Nucleus accumbens (tissue), 56 donors: ENCODE measurements around the gene GRAMD1B.
"Not testable (repeated sequence)": the region's sequence is repeated elsewhere in the genome, so short reads cannot be mapped to it uniquely, and the experiment has no call there.

Experiments
- DNase-seq, 56 donors: peaks; one replicate each; lab custom pipeline; 2025; lab: John Stamatoyannopoulos, UW

The GRAMD1B gene

GRCh38 chr11:123558536-123559315 is 128.7 kb downstream of the GRAMD1B start:
- DNase-seq = no peak

GRCh38 chr11:123559523-123559955 is 129.5 kb downstream of the GRAMD1B start:
- DNase-seq = peak in 8 of 56 donors; percentile 35 to 60 (median 49)

- peak in 53 of 56 donors; percentile 8 to 91 (median 70) for DNase-seq
Measured at GRCh38 chr11:123560006-123560405, 129.9 kb downstream of the GRAMD1B start.

GRCh38 chr11:123561431-123561800 is 131.3 kb downstream of the GRAMD1B start:
- peak in 23 of 56 donors; percentile 39 to 71 (median 60) for DNase-seq

- peak in 11 of 56 donors; percentile 16 to 60 (median 32) for DNase-seq
Measured at GRCh38 chr11:123562158-123562557, 132.1 kb downstream of the GRAMD1B start.

- DNase-seq = no peak
Measured at GRCh38 chr11:123562829-123563228, 132.8 kb downstream of the GRAMD1B start.

GRCh38 chr11:123564221-123564620 is 134.2 kb downstream of the GRAMD1B start:
- DNase-seq = no peak

GRCh38 chr11:123566852-123567251 is 136.8 kb downstream of the GRAMD1B start:
- no peak for DNase-seq

GRCh38 chr11:123567466-123567865 is 137.4 kb downstream of the GRAMD1B start:
- DNase-seq = peak in 17 of 56 donors; percentile 7 to 59 (median 27)

- DNase-seq = no peak
Measured at GRCh38 chr11:123568367-123568870, 138.3 kb downstream of the GRAMD1B start.

- no peak for DNase-seq
Measured at GRCh38 chr11:123569393-123569792, 139.3 kb downstream of the GRAMD1B start.

- DNase-seq = no peak
Measured at GRCh38 chr11:123570939-123571580, 141.0 kb downstream of the GRAMD1B start.

GRCh38 chr11:123572791-123573190 is 142.7 kb downstream of the GRAMD1B start:
- DNase-seq = not testable (repeated sequence)

- no peak for DNase-seq
Measured at GRCh38 chr11:123573286-123573685, 143.2 kb downstream of the GRAMD1B start.

- DNase-seq = no peak
Measured at GRCh38 chr11:123575441-123575840, 145.4 kb downstream of the GRAMD1B start.

- DNase-seq = no peak
Measured at GRCh38 chr11:123576082-123576481, 146.0 kb downstream of the GRAMD1B start.

- no peak for DNase-seq
Measured at GRCh38 chr11:123576501-123576900, 146.4 kb downstream of the GRAMD1B start.

- peak in 47 of 56 donors; percentile 8 to 82 (median 45) for DNase-seq
Measured at GRCh38 chr11:123577081-123577598, 147.1 kb downstream of the GRAMD1B start.

GRCh38 chr11:123578778-123579481 is 148.9 kb downstream of the GRAMD1B start:
- no peak for DNase-seq

- no peak for DNase-seq
Measured at GRCh38 chr11:123579482-123579812, 149.4 kb downstream of the GRAMD1B start.

- no peak for DNase-seq
Measured at GRCh38 chr11:123580137-123580536, 150.1 kb downstream of the GRAMD1B start.
